OCI-LY3 (cell line): ENCODE results near the gene UST.
"Not testable (repeated sequence)": the region's sequence is repeated elsewhere in the genome, so short reads cannot be mapped to it uniquely, and the experiment has no call there.

Source experiments
- H2AFZ ChIP-seq: fragments of 200-600, 300-600 bp; shearing (Covaris generic); 2 replicates; pipeline ENCODE4 v1.6.0; 2014; ENCODE audit warnings: antibody characterized with exemption, low read depth, low read length
- H3K27ac ChIP-seq: fragments of 200-600, 300-600 bp; sonication (generic); 2 replicates; pipeline ENCODE4 v1.5.1; 2014; ENCODE audit warnings: mild to moderate bottlenecking, low read length, moderate library complexity, mixed read lengths
- H3K27me3 ChIP-seq: fragments of 200-600, 300-600 bp; sonication (generic); 2 replicates; pipeline ENCODE4 v1.6.1; 2014; ENCODE audit warnings: low read depth, low read length, mixed read lengths
- H3K36me3 ChIP-seq: fragments of 200-600, 300-600 bp; sonication (generic); replicated peaks from 2 replicates; pipeline ENCODE3; 2014; ENCODE audit warnings: low read depth, low read length, mixed read lengths
- H3K4me1 ChIP-seq: fragments of 300-600, 200-600 bp; sonication (generic); 2 replicates; pipeline ENCODE4 v1.6.1; 2014; ENCODE audit warnings: low read length, mixed read lengths
- H3K4me2 ChIP-seq: fragments of 200-600, 300-600 bp; sonication (generic); 2 replicates; pipeline ENCODE4 v1.6.1; 2014; ENCODE audit warnings: low read length, mixed read lengths
- H3K4me3 ChIP-seq: fragments of 300-600, 200-600 bp; sonication (generic); 2 replicates; pipeline ENCODE4 v1.5.1; 2014; ENCODE audit warnings: antibody characterized with exemption, mild to moderate bottlenecking, low read length, moderate library complexity
- H3K79me2 ChIP-seq: fragments of 300-600, 200-600 bp; shearing (Covaris generic); 2 replicates; pipeline ENCODE4 v1.6.1; 2014; ENCODE audit warnings: mild to moderate bottlenecking, low read length, mixed read lengths
- H3K9ac ChIP-seq: fragments of 300-600, 200-600 bp; shearing (Covaris generic); 2 replicates; pipeline ENCODE4 v1.6.0; 2014; ENCODE audit warnings: mild to moderate bottlenecking, low read length, moderate library complexity
- H3K9me3 ChIP-seq: fragments of 200-600, 300-600 bp; shearing (Covaris generic); 2 replicates; pipeline ENCODE4 v1.6.1; 2014; ENCODE audit warnings: low read length, mixed read lengths; ENCODE audit not compliant: insufficient read depth
- H4K20me1 ChIP-seq: fragments of 200-600, 300-600 bp; sonication (generic); 2 replicates; pipeline ENCODE4 v1.6.1; 2016; ENCODE audit warnings: low read length, mixed read lengths; ENCODE audit not compliant: insufficient read depth
- EZH2phosphoT487 ChIP-seq: fragments of 200-600 bp; shearing (Covaris generic); IDR thresholded peaks from 2 replicates; pipeline ENCODE4 v1.6.1; 2018; ENCODE audit warnings: antibody characterized with exemption, mixed run types, low read depth
- TF ChIP-seq, protein P1 (sequence below): fragments of 200-600, 300-600 bp; sonication (generic); IDR thresholded peaks from 2 replicates; pipeline ENCODE4 v1.5.1; 2014; ENCODE audit warnings: antibody characterized with exemption, low read length, low read depth

UST gene

DNA sequence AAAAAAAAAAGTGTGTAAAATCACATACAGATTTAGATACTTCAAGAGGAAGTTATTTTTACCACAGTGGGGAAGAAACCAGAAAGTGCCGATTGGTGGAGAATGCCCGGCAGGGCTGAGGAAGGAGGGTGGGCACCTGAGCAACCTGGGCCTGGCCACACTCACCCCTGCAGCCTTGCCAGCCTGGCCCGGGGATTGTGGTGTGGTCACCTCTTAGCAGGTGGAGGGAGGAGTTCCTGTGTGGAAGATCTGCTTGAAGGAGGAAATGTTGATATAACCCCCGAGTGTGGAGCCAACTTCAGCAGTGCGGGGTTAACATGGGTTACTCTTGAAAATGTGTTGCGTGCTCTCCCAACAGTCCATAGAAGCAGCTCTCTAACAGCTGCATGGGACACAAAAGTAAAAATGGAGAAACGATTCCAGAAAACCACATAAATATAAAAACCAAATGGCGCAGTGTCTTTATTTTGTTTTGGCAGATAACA, 14.7 kb downstream of the UST start:
- Histone ChIP-seq H3K27ac (peak overlapping the region; percentile 100), H3K4me2 (peak overlapping the region; percentile 96), H3K9me3 (0 out of 2 replicates have a peak, but pooled peaks cover under 1% of the 10 kb centered on the region), H3K9ac (peak overlapping the region; percentile 79), H3K27me3 (no peaks in the 10 kb centered on the region), H4K20me1 (no peaks in the 10 kb centered on the region), H3K4me1 (peaks cover 73% of the 10 kb centered on the region), H3K79me2 (peaks cover 26% of the 10 kb centered on the region), H3K4me3 (peak overlapping the region; percentile 62), H2AFZ (no peak overlapping the region), H3K36me3 (peaks cover 3% of the 10 kb centered on the region)
- TF ChIP-seq, protein P1, sequence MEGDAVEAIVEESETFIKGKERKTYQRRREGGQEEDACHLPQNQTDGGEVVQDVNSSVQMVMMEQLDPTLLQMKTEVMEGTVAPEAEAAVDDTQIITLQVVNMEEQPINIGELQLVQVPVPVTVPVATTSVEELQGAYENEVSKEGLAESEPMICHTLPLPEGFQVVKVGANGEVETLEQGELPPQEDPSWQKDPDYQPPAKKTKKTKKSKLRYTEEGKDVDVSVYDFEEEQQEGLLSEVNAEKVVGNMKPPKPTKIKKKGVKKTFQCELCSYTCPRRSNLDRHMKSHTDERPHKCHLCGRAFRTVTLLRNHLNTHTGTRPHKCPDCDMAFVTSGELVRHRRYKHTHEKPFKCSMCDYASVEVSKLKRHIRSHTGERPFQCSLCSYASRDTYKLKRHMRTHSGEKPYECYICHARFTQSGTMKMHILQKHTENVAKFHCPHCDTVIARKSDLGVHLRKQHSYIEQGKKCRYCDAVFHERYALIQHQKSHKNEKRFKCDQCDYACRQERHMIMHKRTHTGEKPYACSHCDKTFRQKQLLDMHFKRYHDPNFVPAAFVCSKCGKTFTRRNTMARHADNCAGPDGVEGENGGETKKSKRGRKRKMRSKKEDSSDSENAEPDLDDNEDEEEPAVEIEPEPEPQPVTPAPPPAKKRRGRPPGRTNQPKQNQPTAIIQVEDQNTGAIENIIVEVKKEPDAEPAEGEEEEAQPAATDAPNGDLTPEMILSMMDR: no peak
- no peak for TF ChIP-seq EZH2phosphoT487

DNA sequence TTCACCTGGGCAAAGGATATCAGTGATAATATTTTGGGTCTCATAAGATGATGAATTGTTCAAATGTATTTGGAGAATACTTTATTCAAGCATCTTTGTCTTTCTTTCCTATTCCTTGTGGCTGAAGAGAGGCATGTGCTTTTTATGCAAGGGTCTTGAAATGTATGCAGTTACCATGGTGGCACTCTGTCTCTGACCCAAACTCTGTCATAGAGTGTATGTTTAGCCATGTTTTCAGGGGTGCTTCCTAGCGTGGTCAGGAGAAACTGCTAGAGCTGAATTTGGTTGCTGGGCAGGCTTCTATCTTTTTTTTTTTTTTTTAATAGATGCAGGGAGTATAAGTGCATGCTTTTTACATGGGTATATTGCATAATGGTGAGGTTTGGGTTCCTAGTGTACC, 15.4 kb downstream of the UST start:
- Histone ChIP-seq H3K79me2 (peaks cover 20% of the 10 kb centered on the region), H3K4me3 (no peak overlapping the region), H3K27ac (peak overlapping the region; percentile 100), H3K4me2 (peak overlapping the region; percentile 96), H3K9ac (no peak overlapping the region; the same call in 1 of the 2 replicates), H3K4me1 (peaks cover 67% of the 10 kb centered on the region), H2AFZ (no peak overlapping the region), H3K36me3 (no peaks in the 10 kb centered on the region), H3K9me3 (no peaks in the 10 kb centered on the region), H4K20me1 (no peaks in the 10 kb centered on the region), H3K27me3 (no peaks in the 10 kb centered on the region)
- TF ChIP-seq EZH2phosphoT487: no peak
- TF ChIP-seq, protein P1: no peak

DNA sequence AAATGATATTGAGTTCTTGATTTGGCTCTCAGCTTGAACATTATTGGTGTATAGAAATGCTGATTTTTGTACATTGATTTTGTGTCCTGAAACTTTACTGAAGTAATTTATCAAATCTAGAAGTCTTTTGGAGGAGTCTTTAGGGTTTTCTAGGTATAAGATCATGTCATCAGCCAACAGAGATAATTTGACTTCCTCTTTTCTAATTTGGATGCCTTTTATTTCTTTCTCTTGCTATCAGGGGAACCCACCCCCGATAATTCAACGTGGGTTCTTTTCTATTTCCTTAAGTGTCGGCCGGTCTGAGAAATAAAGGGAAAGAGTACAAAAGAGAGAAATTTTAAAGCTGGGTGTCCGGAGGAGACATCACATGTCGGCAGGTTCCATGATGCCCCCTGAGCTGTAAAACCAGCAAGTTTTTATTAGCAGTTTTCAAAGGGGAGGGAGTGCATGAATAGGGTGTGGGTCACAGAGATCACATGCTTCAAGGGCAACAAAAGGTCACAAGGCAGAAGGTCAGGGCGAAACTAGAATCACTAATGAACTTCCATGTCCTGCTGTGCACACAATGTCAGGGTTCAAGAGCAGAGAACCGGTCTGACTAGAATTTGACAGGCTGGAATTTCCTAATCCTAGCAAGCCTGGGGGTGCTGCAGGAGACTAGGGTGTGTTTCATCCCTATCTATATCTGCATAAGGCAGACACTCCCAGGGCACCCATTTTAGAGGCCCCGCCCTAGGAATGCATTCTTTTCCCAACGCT, 17.6 kb downstream of the UST start:
- peaks cover 26% of the 10 kb centered on the region for H3K79me2 ChIP-seq
- H4K20me1 ChIP-seq, H3K36me3 ChIP-seq, H3K27ac ChIP-seq, H3K9me3 ChIP-seq, H3K27me3 ChIP-seq, H3K9ac ChIP-seq, H2AFZ ChIP-seq: not testable (repeated sequence)
- peak overlapping the region; percentile 60 for H3K4me3 ChIP-seq
- H3K4me1 ChIP-seq: peaks cover 53% of the 10 kb centered on the region
- peak overlapping the region; percentile 48 for H3K4me2 ChIP-seq

DNA sequence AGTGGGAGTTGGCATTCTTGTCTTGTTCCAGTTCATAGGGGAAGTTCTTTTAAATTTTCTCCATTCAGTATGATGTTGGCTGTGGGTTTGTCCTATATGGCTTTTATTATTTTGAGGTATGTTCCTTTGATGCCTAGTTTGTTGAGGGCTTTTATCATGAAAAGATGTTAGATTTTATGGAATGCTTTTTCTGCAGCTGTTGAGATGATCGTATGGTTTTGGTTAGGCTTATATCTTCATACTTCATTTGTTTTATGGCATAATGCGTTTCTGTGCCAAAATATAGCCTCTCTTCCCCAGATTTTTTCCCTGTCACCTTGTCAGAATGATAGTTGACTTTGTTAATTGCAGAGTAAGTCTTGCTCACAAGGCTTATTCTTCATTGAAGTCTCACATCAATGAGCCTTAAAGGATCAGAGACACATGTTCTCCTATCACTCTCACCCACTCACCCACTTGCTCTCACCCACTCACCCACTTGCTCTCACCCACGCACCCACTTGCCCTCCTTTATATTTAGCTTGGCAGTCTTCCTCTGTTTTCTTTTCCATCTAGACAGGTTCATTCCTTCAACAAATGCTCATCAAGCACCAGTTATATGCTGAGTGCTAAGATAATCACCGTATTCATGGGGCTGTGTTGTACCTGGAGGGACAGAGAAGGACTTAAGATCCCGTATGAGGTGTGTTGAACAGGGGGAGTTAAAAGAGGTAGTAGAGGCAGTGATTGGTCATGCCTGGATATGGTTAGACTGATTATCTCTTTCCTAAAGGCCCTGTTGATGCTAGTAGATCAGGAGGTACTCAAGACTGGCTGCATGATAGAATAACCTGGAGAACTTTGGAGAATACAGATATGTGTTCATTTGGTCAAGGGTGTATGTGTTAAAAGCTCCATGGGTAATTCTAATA, 19.3 kb downstream of the UST start:
- TF ChIP-seq EZH2phosphoT487: no peak
- TF ChIP-seq, protein P1: no peak
- no peaks in the 10 kb centered on the region for H4K20me1 ChIP-seq
- H3K27me3 ChIP-seq: no peaks in the 10 kb centered on the region; the same call in 1 of the 2 replicates
- H3K27ac ChIP-seq: no peak overlapping the region
- no peak overlapping the region for H3K4me3 ChIP-seq
- H3K36me3 ChIP-seq: no peaks in the 10 kb centered on the region
- no peak overlapping the region for H2AFZ ChIP-seq
- no peaks in the 10 kb centered on the region for H3K9me3 ChIP-seq
- H3K9ac ChIP-seq: no peak overlapping the region
- H3K79me2 ChIP-seq: peaks cover 34% of the 10 kb centered on the region
- H3K4me2 ChIP-seq: no peak overlapping the region
- H3K4me1 ChIP-seq: peaks cover 42% of the 10 kb centered on the region
